DOHH2 (cell line): ENCODE measurements around the gene C19orf73.

Experiments
- EZH2phosphoT487 ChIP-seq: fragments of 200-600 bp; sonication (generic); IDR thresholded peaks from 2 replicates; pipeline ENCODE4 v1.6.1; 2017; ENCODE audit warnings: borderline replicate concordance, mild to moderate bottlenecking, antibody characterized with exemption, low read length, moderate library complexity, mixed read lengths
- TF ChIP-seq, protein P1 (sequence below): fragments of 200-600 bp; sonication (generic); IDR thresholded peaks from one replicate; pipeline ENCODE4 v1.5.1; 2014; ENCODE audit warnings: antibody characterized with exemption, mild to moderate bottlenecking, low read depth, low read length; ENCODE audit not compliant: poor library complexity, severe bottlenecking

DNA sequence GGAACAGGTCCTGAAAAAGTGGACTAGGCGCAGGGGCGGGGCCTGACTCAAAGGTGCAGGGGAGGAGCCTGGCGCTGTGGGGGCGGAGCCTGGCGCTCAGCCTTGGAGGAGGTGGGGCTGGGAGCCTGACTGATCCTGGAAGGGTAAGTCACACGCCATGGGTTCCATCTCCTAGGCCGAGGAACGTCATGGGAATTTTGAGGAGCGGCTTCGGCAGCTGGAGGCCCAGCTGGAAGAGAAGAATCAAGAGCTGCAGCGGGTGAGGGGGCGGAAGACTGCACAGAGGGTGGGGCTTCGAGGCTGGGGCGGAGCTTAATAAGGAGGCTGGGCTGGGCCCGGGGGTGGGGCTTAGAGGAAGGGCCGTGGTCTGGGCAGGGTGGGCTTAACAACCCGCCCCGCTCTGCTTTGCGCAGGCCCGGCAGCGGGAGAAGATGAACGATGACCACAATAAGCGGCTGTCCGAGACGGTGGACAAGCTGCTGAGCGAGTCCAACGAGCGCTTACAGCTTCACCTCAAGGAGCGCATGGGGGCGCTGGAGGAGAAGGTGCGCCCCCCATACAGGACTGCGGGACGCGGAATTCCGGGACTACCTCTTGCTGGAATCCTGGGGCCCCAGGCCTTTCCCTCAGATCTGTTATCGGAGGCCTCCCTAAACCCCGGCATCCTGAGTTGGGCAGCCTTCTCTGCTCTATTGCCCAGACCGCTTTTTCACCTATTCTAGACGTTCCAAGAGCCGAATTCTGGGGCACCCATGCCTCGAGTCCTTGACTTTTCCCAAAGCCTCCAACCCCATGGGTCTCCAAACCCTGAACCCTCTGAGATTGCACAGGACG is 14.9 kb upstream of the C19orf73 start:
- TF ChIP-seq, protein P1, sequence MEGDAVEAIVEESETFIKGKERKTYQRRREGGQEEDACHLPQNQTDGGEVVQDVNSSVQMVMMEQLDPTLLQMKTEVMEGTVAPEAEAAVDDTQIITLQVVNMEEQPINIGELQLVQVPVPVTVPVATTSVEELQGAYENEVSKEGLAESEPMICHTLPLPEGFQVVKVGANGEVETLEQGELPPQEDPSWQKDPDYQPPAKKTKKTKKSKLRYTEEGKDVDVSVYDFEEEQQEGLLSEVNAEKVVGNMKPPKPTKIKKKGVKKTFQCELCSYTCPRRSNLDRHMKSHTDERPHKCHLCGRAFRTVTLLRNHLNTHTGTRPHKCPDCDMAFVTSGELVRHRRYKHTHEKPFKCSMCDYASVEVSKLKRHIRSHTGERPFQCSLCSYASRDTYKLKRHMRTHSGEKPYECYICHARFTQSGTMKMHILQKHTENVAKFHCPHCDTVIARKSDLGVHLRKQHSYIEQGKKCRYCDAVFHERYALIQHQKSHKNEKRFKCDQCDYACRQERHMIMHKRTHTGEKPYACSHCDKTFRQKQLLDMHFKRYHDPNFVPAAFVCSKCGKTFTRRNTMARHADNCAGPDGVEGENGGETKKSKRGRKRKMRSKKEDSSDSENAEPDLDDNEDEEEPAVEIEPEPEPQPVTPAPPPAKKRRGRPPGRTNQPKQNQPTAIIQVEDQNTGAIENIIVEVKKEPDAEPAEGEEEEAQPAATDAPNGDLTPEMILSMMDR: no peak
- TF ChIP-seq EZH2phosphoT487: no peak
